Measurements from ENCODE around the gene SNRPA.

Gene SNRPA

GRCh38 chr19:40802300-40803169 is 51.5 kb downstream of the SNRPA start (continued):
- no peak for TF ChIP-seq ZBTB7A (tag by site-specific recombination; IDR thresholded peaks at IDR 0.05; ENCODE audit: low read depth)
- peak; percentile 83 for TF ChIP-seq WT1 (tag by site-specific recombination; IDR thresholded peaks at IDR 0.05)
- no peak for TF ChIP-seq SCRT1 (tag by site-specific recombination; IDR thresholded peaks at IDR 0.05; ENCODE audit: borderline replicate concordance)
- peak; percentile 79 for TF ChIP-seq GLIS1 (tag by site-specific recombination; IDR thresholded peaks at IDR 0.05)
- TF ChIP-seq ZNF747 (tag by site-specific recombination; IDR thresholded peaks at IDR 0.05), result no peak
- 0 out of 2 replicates have a peak, but pooled peaks have one; percentile 49 for TF ChIP-seq IKZF3 (tag by site-specific recombination; IDR thresholded peaks at IDR 0.05)
- peak; percentile 43 for TF ChIP-seq SP2 (tag by site-specific recombination; IDR thresholded peaks at IDR 0.05)
- TF ChIP-seq ZSCAN30 (tag by site-specific recombination; IDR thresholded peaks at IDR 0.05), result no peak
- peak; percentile 81 for TF ChIP-seq KLF17 (tag by site-specific recombination; IDR thresholded peaks at IDR 0.05)
- no peak for TF ChIP-seq ZSCAN18 (tag by site-specific recombination; IDR thresholded peaks at IDR 0.05)
- peak; percentile 60 for TF ChIP-seq GLIS2 (tag by site-specific recombination; IDR thresholded peaks at IDR 0.05)
- TF ChIP-seq ZNF37A (tag by site-specific recombination; IDR thresholded peaks at IDR 0.05), result no peak
- no peak for TF ChIP-seq ZNF658 (tag by site-specific recombination; IDR thresholded peaks at IDR 0.05)
- TF ChIP-seq BCL11A (tag by site-specific recombination; IDR thresholded peaks at IDR 0.05; ENCODE audit: low read depth), result no peak

GRCh38 chr19:40803170-40803856 is 52.3 kb downstream of the SNRPA start:
- Histone ChIP-seq H3K27ac (ENCODE audit: extremely low read depth, low read depth, low read length) (peak overlapping the region; percentile 67), H3K9me3 (ENCODE audit: control insufficient read depth, insufficient read depth, low read depth, low read length) (no peaks in the 10 kb centered on the region), H3K4me1 (ENCODE audit: control insufficient read depth, insufficient read depth, low read length) (peaks cover 77% of the 10 kb centered on the region), H3K4me3 (ENCODE audit: low read depth, low read length) (no peak overlapping the region), H3K36me3 (ENCODE audit: control insufficient read depth in 2 of 2, insufficient read depth in 1 of 2, low read length in 2 of 2) (peaks cover 49 to 66% of the 10 kb centered on the region in 2 experiments)
- POLR2A ChIA-PET, result interaction anchor here (0.7 to 8.6 kb wide), 3 partner anchors 25 to 53 kb away, joined by 3 to 86 read pairs (median 56); partner anchors contain the start of genes ACTMAP, RAB4B and SNRPA
- CTCF ChIA-PET, result interaction anchor here (0.7 to 5.6 kb wide), 2 partner anchors 141 to 147 kb away, joined by 3 to 74 read pairs; no protein-coding TSS in a partner anchor
- TF ChIP-seq PRDM1 (tag by site-specific recombination; IDR thresholded peaks at IDR 0.05) (peak; percentile 25; the same call in 1 of the 2 replicates), ZNF274 (IDR thresholded peaks at IDR 0.05; ENCODE audit: low read length) (no peak), ZNF274 (tag by site-specific recombination; IDR thresholded peaks at IDR 0.05; ENCODE audit: borderline replicate concordance) (no peak), ZNF341 (tag by site-specific recombination; IDR thresholded peaks at IDR 0.05; ENCODE audit: low read depth) (0 out of 2 replicates have a peak, but pooled peaks have one; percentile 6), ZNF10 (tag by site-specific recombination; IDR thresholded peaks at IDR 0.05) (peak; percentile 55; the same call in 1 of the 2 replicates), GLIS1 (tag by site-specific recombination; IDR thresholded peaks at IDR 0.05) (no peak), RBAK (tag by site-specific recombination; IDR thresholded peaks at IDR 0.05) (no peak), ZNF692 (tag by site-specific recombination; IDR thresholded peaks at IDR 0.05) (peak; percentile 93), ZFHX2 (tag by site-specific recombination; conservative IDR thresholded peaks at IDR 0.05) (0 out of 2 replicates have a peak, but pooled peaks have one; percentile 29), OVOL3 (tag by site-specific recombination; IDR thresholded peaks at IDR 0.05) (no peak), KLF9 (tag by site-specific recombination; IDR thresholded peaks at IDR 0.05; ENCODE audit: low read depth) (0 out of 2 replicates have a peak, but pooled peaks have one; percentile 25), KLF1 (tag by site-specific recombination; IDR thresholded peaks at IDR 0.05) (no peak), ZBTB10 (tag by site-specific recombination; IDR thresholded peaks at IDR 0.05) (0 out of 2 replicates have a peak, but pooled peaks have one; percentile 13), ZNF350 (tag by site-specific recombination; IDR thresholded peaks at IDR 0.05) (no peak), ZNF121 (tag by site-specific recombination; IDR thresholded peaks at IDR 0.05) (no peak), ZFP69B (tag by site-specific recombination; IDR thresholded peaks at IDR 0.05) (peak; percentile 78)
